Activated T-cell treated with anti-CD3 and anti-CD28 coated beads, Interleukin-2, amount 50 U/mL, for 4 hours (primary cell): ENCODE data around the gene MLLT10. TPM values are rescaled to one million over a fixed set of nuclear protein-coding genes. Genes with fewer than 3 reads are reported as not detected.
"Not testable (repeated sequence)": the region's sequence is repeated elsewhere in the genome, so short reads cannot be mapped to it uniquely, and the experiment has no call there.

ENCODE experiments used
- ATAC-seq, 2 donors: fragments of 200-7000 bp; cut with Tn5 transposase; one replicate each; pipeline ENCODE4 v1.10.0; 2021
- DNase-seq: peaks from one replicate; pipeline ENCODE4 v3.0.0-alpha.2; 2020
- H3K27me3 Mint-ChIP-seq: one replicate; pipeline ENCODE4 v1.8.0; 2021; ENCODE audit warnings: low read depth, mixed read lengths
- H3K36me3 Mint-ChIP-seq: one replicate; pipeline ENCODE4 v1.8.0; 2022; ENCODE audit warnings: mixed read lengths; ENCODE audit not compliant: insufficient read depth
- H3K4me1 Mint-ChIP-seq: one replicate; pipeline ENCODE4 v1.8.0; 2021; ENCODE audit warnings: low read depth, mixed read lengths
- H3K4me3 Mint-ChIP-seq: one replicate; pipeline ENCODE4 v1.8.0; 2021; ENCODE audit warnings: mild to moderate bottlenecking, moderate library complexity, mixed read lengths
- H3K9me3 Mint-ChIP-seq: one replicate; pipeline ENCODE4 v1.8.0; 2021; ENCODE audit warnings: mixed read lengths
- total RNA-seq, 3 donors: library from RNA; stranded (reverse); gene quantifications; one replicate each; pipeline ENCODE4 v1.2.1, GENCODE V29; 2021

The MLLT10 gene
- total RNA-seq, 3 donors from 2014 or later: 28.6 to 30.6 (median 29.4) TPM

DNA sequence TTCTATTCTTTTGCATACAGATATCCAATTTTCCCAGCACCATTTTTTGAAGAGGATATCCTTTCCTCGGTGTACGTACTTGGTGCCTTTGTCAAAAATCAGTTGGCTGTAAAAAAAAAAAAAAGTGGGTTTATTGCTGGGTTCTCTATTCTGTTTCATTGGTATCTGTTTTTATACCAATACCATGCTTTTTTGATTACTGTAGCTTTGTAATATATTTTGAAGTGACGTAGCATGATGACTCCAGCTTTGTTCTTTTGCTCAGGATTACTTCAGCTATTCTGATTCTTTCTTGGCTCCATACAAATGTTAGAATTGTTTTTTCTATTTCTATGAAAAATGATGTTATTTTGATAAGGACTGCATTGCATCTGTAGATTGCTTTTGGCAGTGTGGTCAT, 165.5 kb downstream of the MLLT10 start:
- H3K9me3 Mint-ChIP-seq: peaks cover 32% of the 10 kb centered on the region
- H3K4me1 Mint-ChIP-seq: peaks cover 26% of the 10 kb centered on the region
- ATAC-seq (no peak), DNase-seq (no peak)
- H3K4me3 Mint-ChIP-seq: no peak overlapping the region
- no peaks in the 10 kb centered on the region for H3K27me3 Mint-ChIP-seq
- peaks cover 42% of the 10 kb centered on the region for H3K36me3 Mint-ChIP-seq

- H3K27me3 Mint-ChIP-seq: no peaks in the 10 kb centered on the region
- DNase-seq (no peak), ATAC-seq (no peak)
- peaks cover 32% of the 10 kb centered on the region for H3K9me3 Mint-ChIP-seq
- no peak overlapping the region for H3K4me3 Mint-ChIP-seq
- peaks cover 41% of the 10 kb centered on the region for H3K36me3 Mint-ChIP-seq
- H3K4me1 Mint-ChIP-seq: peaks cover 30% of the 10 kb centered on the region
These were observed 166.4 kb downstream of the MLLT10 start for GRCh38 chr10:21700474-21700873.

- no peak for DNase-seq
- H3K4me3 Mint-ChIP-seq: peak overlapping the region; percentile 47
- no peak for ATAC-seq
- peaks cover 44% of the 10 kb centered on the region for H3K36me3 Mint-ChIP-seq
- peaks cover 30% of the 10 kb centered on the region for H3K4me1 Mint-ChIP-seq
- H3K9me3 Mint-ChIP-seq: peaks cover 27% of the 10 kb centered on the region
- no peaks in the 10 kb centered on the region for H3K27me3 Mint-ChIP-seq
These were observed 168.6 kb downstream of the MLLT10 start for GRCh38 chr10:21702633-21703111.

DNA sequence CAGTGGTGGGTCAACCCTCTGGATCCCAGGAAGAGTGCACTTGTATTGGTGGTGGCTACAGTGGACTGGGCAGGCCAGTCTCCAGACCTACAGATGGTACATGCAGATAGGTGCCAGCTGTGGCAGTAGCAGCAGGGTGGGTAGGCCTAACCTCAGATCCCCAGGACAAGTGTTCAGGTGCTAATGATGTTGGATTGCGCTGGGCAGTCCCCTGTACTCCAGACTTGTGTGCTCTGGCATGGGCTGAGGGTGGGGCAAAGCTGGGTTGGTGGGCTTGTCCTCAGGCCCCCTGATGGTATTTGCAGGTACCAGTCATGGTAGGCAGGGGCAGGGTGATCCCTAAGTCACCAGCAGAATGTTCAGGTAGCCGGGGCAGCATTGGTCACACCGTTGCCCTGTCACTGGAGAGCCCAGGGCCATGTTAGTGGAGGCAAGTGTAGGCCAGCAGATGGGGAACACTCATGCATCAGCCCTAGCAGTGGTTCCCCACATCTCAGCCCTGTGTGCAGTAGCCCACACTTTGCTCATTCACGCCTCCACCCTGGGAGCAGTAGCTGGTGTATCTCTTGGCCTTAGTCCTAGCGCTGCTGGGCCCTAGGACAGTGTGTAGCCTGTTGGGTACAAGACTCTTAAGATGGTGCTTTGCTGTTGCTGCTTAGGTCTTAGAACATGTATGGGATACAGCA, 171.3 kb downstream of the MLLT10 start:
- Mint-ChIP-seq H3K36me3 (peaks cover 42% of the 10 kb centered on the region), H3K9me3 (peaks cover 11% of the 10 kb centered on the region), H3K4me3 (no peak overlapping the region), H3K4me1 (peaks cover 34% of the 10 kb centered on the region), H3K27me3 (no peaks in the 10 kb centered on the region)
- ATAC-seq: no peak
- no peak for DNase-seq

DNA sequence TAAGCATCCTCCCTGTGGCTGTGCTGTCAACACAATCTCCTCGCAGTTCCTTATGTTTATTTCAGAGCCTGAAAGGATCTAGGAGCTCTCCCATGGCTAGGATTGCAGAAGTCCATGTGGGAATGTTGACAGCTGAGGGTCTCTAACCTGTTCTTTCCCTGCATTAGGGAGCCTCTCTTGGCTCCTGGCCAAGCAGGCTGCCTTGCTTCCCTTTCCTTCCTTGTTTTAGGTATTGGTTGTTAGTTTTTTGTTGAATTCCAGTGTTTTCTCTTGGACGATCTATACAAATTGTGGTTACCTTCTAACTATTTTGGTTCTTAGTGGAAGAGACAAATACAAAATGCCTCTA, 171.8 kb downstream of the MLLT10 start:
- Mint-ChIP-seq H3K36me3 (peaks cover 39% of the 10 kb centered on the region), H3K4me1 (peaks cover 37% of the 10 kb centered on the region)

DNA sequence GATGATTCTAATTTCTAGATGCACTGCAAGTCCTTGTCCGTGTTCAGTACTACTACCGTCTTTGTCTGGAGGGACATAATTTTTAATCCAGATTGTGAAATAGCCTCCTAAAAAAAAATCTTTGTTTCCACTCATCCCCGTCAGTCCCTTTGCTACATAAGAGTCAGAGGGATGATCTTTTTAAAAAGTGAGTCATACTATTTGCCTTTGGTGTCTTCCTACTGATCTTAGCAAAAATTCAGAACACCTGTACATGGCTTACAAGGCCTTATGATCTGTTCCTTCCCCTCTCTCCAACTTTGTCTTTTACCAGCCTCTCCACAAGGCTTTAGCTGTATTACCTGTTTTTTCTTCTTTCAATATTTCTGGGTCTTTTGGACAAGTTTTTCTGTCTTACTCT, 173.5 kb downstream of the MLLT10 start:
- Mint-ChIP-seq H3K27me3 (no peaks in the 10 kb centered on the region), H3K4me1 (peaks cover 35% of the 10 kb centered on the region), H3K9me3 (no peaks in the 10 kb centered on the region), H3K4me3 (no peak overlapping the region), H3K36me3 (peaks cover 38% of the 10 kb centered on the region)
- no peak for DNase-seq
- no peak for ATAC-seq

More for the DNA sequence above, 171.8 kb downstream of the MLLT10 start:
- Mint-ChIP-seq H3K9me3 (peaks cover 6% of the 10 kb centered on the region), H3K4me3 (no peak overlapping the region), H3K27me3 (no peaks in the 10 kb centered on the region)
- DNase-seq (no peak), ATAC-seq (no peak)

DNA sequence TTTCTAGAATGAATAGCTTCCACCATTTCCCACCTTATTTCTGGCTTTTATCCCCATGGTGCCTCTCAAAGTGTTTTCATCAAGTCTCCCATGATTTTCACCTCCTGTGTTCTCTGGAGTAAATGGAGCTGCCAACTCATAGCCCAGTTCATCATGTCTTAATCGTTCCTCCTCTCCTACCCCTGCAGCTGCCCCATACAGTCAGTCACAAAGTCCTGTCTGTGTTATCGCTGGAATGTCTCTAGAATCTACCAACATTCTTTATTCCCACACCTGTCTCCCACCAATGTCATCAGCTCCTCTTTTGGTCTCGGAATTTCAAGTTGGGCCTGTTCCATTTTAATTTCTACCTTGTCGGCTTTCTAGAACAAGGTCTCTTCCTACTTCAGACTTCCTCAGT, 178.9 kb downstream of the MLLT10 start:
- Mint-ChIP-seq H3K9me3 (no peaks in the 10 kb centered on the region), H3K27me3 (no peaks in the 10 kb centered on the region), H3K4me3 (no peak overlapping the region), H3K4me1 (peaks cover 8% of the 10 kb centered on the region), H3K36me3 (peaks cover 43% of the 10 kb centered on the region)
- ATAC-seq: no peak
- no peak for DNase-seq

- H3K36me3 Mint-ChIP-seq: peaks cover 34% of the 10 kb centered on the region
- H3K9me3 Mint-ChIP-seq: no peaks in the 10 kb centered on the region
- no peak for DNase-seq
- no peaks in the 10 kb centered on the region for H3K27me3 Mint-ChIP-seq
- peaks cover 10% of the 10 kb centered on the region for H3K4me1 Mint-ChIP-seq
- no peak overlapping the region for H3K4me3 Mint-ChIP-seq
- ATAC-seq: no peak
These were observed 181.6 kb downstream of the MLLT10 start for GRCh38 chr10:21715531-21716195.

DNA sequence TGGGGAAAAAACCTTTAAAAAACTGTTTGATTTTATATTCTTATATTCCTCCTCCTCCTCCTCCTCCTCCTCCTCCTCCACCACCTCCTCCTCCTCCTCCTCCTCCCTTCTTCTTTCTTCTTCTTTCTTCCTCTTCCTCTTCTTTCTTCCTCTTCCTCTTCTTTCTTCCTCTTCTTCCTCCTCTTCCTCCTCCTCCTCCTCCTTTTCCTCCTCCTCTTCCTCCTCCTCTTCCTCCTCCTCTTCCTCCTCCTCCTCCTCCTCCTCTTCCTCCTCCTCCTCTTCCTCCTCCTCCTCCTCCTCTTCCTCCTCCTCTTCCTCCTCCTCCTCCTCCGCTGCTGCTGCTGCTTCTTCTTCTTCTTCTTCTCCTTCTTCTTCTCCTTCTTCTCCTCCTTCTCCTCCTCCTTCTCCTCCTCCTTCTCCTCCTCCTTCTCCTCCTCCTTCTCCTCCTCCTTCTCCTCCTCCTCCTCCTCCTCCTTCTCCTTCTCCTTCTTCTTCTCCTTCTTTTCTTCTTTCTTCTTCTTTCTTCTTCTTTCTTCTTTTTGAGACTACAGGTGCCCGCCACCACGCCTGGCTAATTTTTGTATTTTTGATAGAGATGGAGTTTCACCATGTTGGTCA, 183.5 kb downstream of the MLLT10 start:
- ATAC-seq, H3K27me3 Mint-ChIP-seq, H3K9me3 Mint-ChIP-seq, H3K4me3 Mint-ChIP-seq, DNase-seq: not testable (repeated sequence)
- H3K36me3 Mint-ChIP-seq: peaks cover 33% of the 10 kb centered on the region
- H3K4me1 Mint-ChIP-seq: peaks cover 11% of the 10 kb centered on the region

- DNase-seq: no peak
- no peaks in the 10 kb centered on the region for H3K9me3 Mint-ChIP-seq
- H3K36me3 Mint-ChIP-seq: peaks cover 25% of the 10 kb centered on the region
- no peak overlapping the region for H3K4me3 Mint-ChIP-seq
- no peak for ATAC-seq
- H3K4me1 Mint-ChIP-seq: peaks cover 17% of the 10 kb centered on the region
- H3K27me3 Mint-ChIP-seq: no peaks in the 10 kb centered on the region
These were observed 185.5 kb downstream of the MLLT10 start for GRCh38 chr10:21719502-21719901.

- peaks cover 23% of the 10 kb centered on the region for H3K4me1 Mint-ChIP-seq
- ATAC-seq (no peak), DNase-seq (no peak)
- peaks cover 21% of the 10 kb centered on the region for H3K36me3 Mint-ChIP-seq
- no peaks in the 10 kb centered on the region for H3K27me3 Mint-ChIP-seq
- H3K4me3 Mint-ChIP-seq: no peak overlapping the region
- H3K9me3 Mint-ChIP-seq: no peaks in the 10 kb centered on the region
These were observed 186.1 kb downstream of the MLLT10 start for GRCh38 chr10:21720090-21720489.

GRCh38 chr10:21721000-21721665, 187.1 kb downstream of the MLLT10 start:
- no peaks in the 10 kb centered on the region for H3K9me3 Mint-ChIP-seq
- H3K4me3 Mint-ChIP-seq: no peak overlapping the region
- peaks cover 25% of the 10 kb centered on the region for H3K4me1 Mint-ChIP-seq
- no peak for DNase-seq
- no peaks in the 10 kb centered on the region for H3K27me3 Mint-ChIP-seq
- ATAC-seq: no peak
- H3K36me3 Mint-ChIP-seq: peaks cover 14% of the 10 kb centered on the region

GRCh38 chr10:21722209-21722608, 188.2 kb downstream of the MLLT10 start:
- ATAC-seq: no peak
- DNase-seq: no peak
- peaks cover 32% of the 10 kb centered on the region for H3K4me1 Mint-ChIP-seq
- H3K27me3 Mint-ChIP-seq: no peaks in the 10 kb centered on the region
- H3K36me3 Mint-ChIP-seq: peaks cover 20% of the 10 kb centered on the region
- no peaks in the 10 kb centered on the region for H3K9me3 Mint-ChIP-seq
- H3K4me3 Mint-ChIP-seq: no peak overlapping the region

GRCh38 chr10:21724020-21724589, 190.1 kb downstream of the MLLT10 start:
- H3K36me3 Mint-ChIP-seq: peaks cover 17% of the 10 kb centered on the region
- peaks cover 38% of the 10 kb centered on the region for H3K4me1 Mint-ChIP-seq
- DNase-seq (no peak), ATAC-seq (no peak)
- no peaks in the 10 kb centered on the region for H3K27me3 Mint-ChIP-seq
- no peaks in the 10 kb centered on the region for H3K9me3 Mint-ChIP-seq
- no peak overlapping the region for H3K4me3 Mint-ChIP-seq
